SK-N-SH (cell line): ENCODE results near the gene LSM10. TPM values are rescaled to one million over a fixed set of nuclear protein-coding genes. Genes with fewer than 3 reads are reported as not detected.

Source experiments
- CTCF ChIA-PET: fragments of 300-600, 350-600 bp; formaldehyde crosslinking; extraction: SDS; loops from one replicate; lab custom pipeline; 2021; lab: Yijun Ruan, JAX
- POLR2A ChIA-PET: fragments of 350-600 bp; sonication (Branson Sonifier 250); formaldehyde crosslinking; extraction: SDS; loops from one replicate; lab custom pipeline; 2020; ENCODE audit warnings: antibody characterized with exemption, inconsistent platforms; lab: Yijun Ruan, JAX
- DNase-seq: peaks from one replicate; pipeline ENCODE4 v3.0.0; 2012
- H2AFZ ChIP-seq: fragments of 200-600 bp; sonication (generic); 2 replicates; pipeline ENCODE4 v1.8.1; 2016; ENCODE audit warnings: antibody characterized with exemption, mild to moderate bottlenecking, low read depth
- H3F3A ChIP-seq: fragments of 200-600 bp; sonication (generic); replicated peaks from 2 replicates; pipeline ENCODE3; 2016; ENCODE audit warnings: antibody characterized with exemption, mild to moderate bottlenecking; ENCODE audit not compliant: insufficient read depth
- H3K27ac ChIP-seq, 2 experiments: fragments of 200-500 bp in 1 of 2; fragments of 200-600 bp in 1 of 2; sonication (Bioruptor generic) in 1 of 2; sonication (generic), shearing (Covaris generic) in 1 of 2; 2 replicates each; pipeline versions ENCODE4 v1.5.1 to v1.6.1; 2014 to 2016; ENCODE audit warnings: low read depth in 2 of 2, inconsistent platforms in 1 of 2, low read length in 1 of 2, mild to moderate bottlenecking in 1 of 2, mixed read lengths in 1 of 2
- H3K27me3 ChIP-seq: fragments of 200-600 bp; sonication (generic), shearing (Covaris generic); 2 replicates; pipeline ENCODE4 v1.6.1; 2016; ENCODE audit warnings: mixed run types; ENCODE audit not compliant: insufficient read depth
- H3K36me3 ChIP-seq, 2 experiments: fragments of 200-500 bp in 1 of 2; fragments of 200-600 bp in 1 of 2; sonication (Bioruptor generic) in 1 of 2; sonication (generic) in 1 of 2; replicated peaks in 1 of 2; 2 replicates each; pipeline versions ENCODE3 to v1.5.1; 2014 to 2016; ENCODE audit warnings: low read length in 1 of 2, mild to moderate bottlenecking in 1 of 2; ENCODE audit not compliant: insufficient read depth in 2 of 2, control insufficient read depth in 1 of 2
- H3K4me1 ChIP-seq, 2 experiments: fragments of 200-500 bp in 1 of 2; fragments of 200-600 bp in 1 of 2; sonication (Bioruptor generic) in 1 of 2; sonication (generic), shearing (Covaris generic) in 1 of 2; 2 replicates each; pipeline versions ENCODE4 v1.5.1 to v1.6.1; 2014 to 2016; ENCODE audit warnings: low read depth in 1 of 2, low read length in 1 of 2, mixed run types in 1 of 2; ENCODE audit not compliant: insufficient read depth in 2 of 2, control insufficient read depth in 1 of 2
- H3K4me2 ChIP-seq: fragments of 200-600 bp; sonication (generic), shearing (Covaris generic); 2 replicates; pipeline ENCODE4 v1.6.1; 2017; ENCODE audit warnings: mixed run types
- H3K4me3 ChIP-seq, 2 experiments: fragments of 200-500 bp in 1 of 2; fragments of 200-600 bp in 1 of 2; sonication (Bioruptor generic) in 1 of 2; sonication (generic), shearing (Covaris generic) in 1 of 2; 2 replicates each; pipeline versions ENCODE4 v1.5.1 to v1.8.1; 2014 to 2016; ENCODE audit warnings: low read depth in 2 of 2, inconsistent platforms in 1 of 2, low read length in 1 of 2, mild to moderate bottlenecking in 1 of 2, mixed read lengths in 1 of 2, moderate library complexity in 1 of 2
- H3K79me2 ChIP-seq: fragments of 200-600 bp; sonication (generic); 2 replicates; pipeline ENCODE4 v1.8.1; 2017; ENCODE audit warnings: mild to moderate bottlenecking; ENCODE audit not compliant: insufficient read depth
- H3K9ac ChIP-seq: fragments of 200-600 bp; sonication (generic); 2 replicates; pipeline ENCODE4 v1.6.1; 2017; ENCODE audit warnings: mixed run types
- H3K9me2 ChIP-seq: fragments of 200-600 bp; sonication (generic); 2 replicates; pipeline ENCODE4 v1.6.1; 2017; ENCODE audit warnings: mixed run types
- H3K9me3 ChIP-seq: fragments of 200-600 bp; sonication (generic); 2 replicates; pipeline ENCODE4 v1.6.1; 2017; ENCODE audit warnings: mixed run types, mild to moderate bottlenecking, moderate library complexity
- H4K20me1 ChIP-seq: fragments of 200-600 bp; sonication (generic); 2 replicates; pipeline ENCODE4 v1.6.1; 2017; ENCODE audit warnings: mild to moderate bottlenecking, mixed run types; ENCODE audit not compliant: insufficient read depth
- CHD2 ChIP-seq: fragments of 150-350 bp; IDR thresholded peaks from 2 replicates; pipeline ENCODE4 v1.6.1; 2018; ENCODE audit warnings: low read length; ENCODE audit not compliant: partially characterized antibody
- ELF1 ChIP-seq: IDR thresholded peaks from 2 replicates; pipeline ENCODE4 v1.4.0; 2012
- FOXJ3 ChIP-seq: sonication (generic); formaldehyde crosslinking; IDR thresholded peaks from 2 replicates; pipeline ENCODE4 v1.5.1; 2020; ENCODE audit warnings: mild to moderate bottlenecking, missing genetic modification reagents
- FOXM1 ChIP-seq: IDR thresholded peaks from 2 replicates; pipeline ENCODE4 v1.4.0; 2012; ENCODE audit warnings: low read depth, mild to moderate bottlenecking
- GATA2 ChIP-seq: sonication (generic); formaldehyde crosslinking; IDR thresholded peaks from 2 replicates; pipeline ENCODE4 v1.5.0; 2020; ENCODE audit warnings: mild to moderate bottlenecking, missing genetic modification reagents
- JUND ChIP-seq: IDR thresholded peaks from 2 replicates; pipeline ENCODE4 v1.4.0; 2012
- MEF2A ChIP-seq: IDR thresholded peaks from 2 replicates; pipeline ENCODE4 v1.4.0; 2012; ENCODE audit warnings: low read depth, borderline replicate concordance
- MXI1 ChIP-seq: IDR thresholded peaks from 2 replicates; pipeline ENCODE4 v1.6.1; 2012; ENCODE audit warnings: mild to moderate bottlenecking, low read depth, low read length, improper control_type of control experiment
- NFIC ChIP-seq: IDR thresholded peaks from 2 replicates; pipeline ENCODE4 v1.4.0; 2012; ENCODE audit warnings: borderline replicate concordance
- RCOR1 ChIP-seq: fragments of 150-350 bp; IDR thresholded peaks from 2 replicates; pipeline ENCODE4 v1.6.1; 2017; ENCODE audit warnings: antibody characterized with exemption, low read length
- RFX5 ChIP-seq: IDR thresholded peaks from 2 replicates; pipeline ENCODE4 v1.6.1; 2012; ENCODE audit warnings: mild to moderate bottlenecking, improper control_type of control experiment, low read length
- SMC3 ChIP-seq: IDR thresholded peaks from 2 replicates; pipeline ENCODE4 v1.6.1; 2012; ENCODE audit warnings: low read depth, low read length, improper control_type of control experiment
- YY1 ChIP-seq: IDR thresholded peaks from 2 replicates; pipeline ENCODE4 v1.4.0; 2012; ENCODE audit warnings: low read depth, mild to moderate bottlenecking
- WGBS: methylation state at CpG from one replicate; pipeline ENCODE4 v1.1.6; 2017; ENCODE audit warnings: low lambda C conversion rate; 5-methylcytosine and 5-hydroxymethylcytosine counted together
- polyA plus RNA-seq, 3 experiments: library from polyadenylated mRNA; depleted of rRNA; stranded (reverse); fragments of >200 nt; gene quantifications; 2 replicates each; pipeline ENCODE4 v1.2.3, GENCODE V29; 2012
- TF ChIP-seq, protein P1 (sequence below): fragments of 150-350 bp; IDR thresholded peaks from 2 replicates; pipeline ENCODE4 v1.6.1; 2017; ENCODE audit warnings: antibody characterized with exemption, low read length, low read depth, borderline replicate concordance
- TF ChIP-seq, protein P2 (sequence below): IDR thresholded peaks from 2 replicates; pipeline ENCODE4; 2012
- TF ChIP-seq, protein P3 (sequence below): IDR thresholded peaks from 2 replicates; pipeline ENCODE4 v1.4.0; 2012; ENCODE audit warnings: low read depth
- TF ChIP-seq, protein P4 (sequence below): IDR thresholded peaks from 2 replicates; pipeline ENCODE4 v1.4.0; 2012; ENCODE audit warnings: low read depth, borderline replicate concordance
- TF ChIP-seq, protein P5 (sequence below): IDR thresholded peaks from 2 replicates; pipeline ENCODE4 v1.6.1; 2012; ENCODE audit warnings: mild to moderate bottlenecking, low read depth, low read length, moderate library complexity
- TF ChIP-seq, protein P6 (sequence below): fragments of 200-600 bp; sonication (generic); IDR thresholded peaks from 2 replicates; pipeline ENCODE4 v1.6.1; 2017; ENCODE audit warnings: antibody characterized with exemption, mild to moderate bottlenecking, moderate library complexity

The LSM10 gene
- polyA plus RNA-seq, 1 of the 3 experiments (the other 2 are of a cell fraction), result 96.8 TPM

DNA sequence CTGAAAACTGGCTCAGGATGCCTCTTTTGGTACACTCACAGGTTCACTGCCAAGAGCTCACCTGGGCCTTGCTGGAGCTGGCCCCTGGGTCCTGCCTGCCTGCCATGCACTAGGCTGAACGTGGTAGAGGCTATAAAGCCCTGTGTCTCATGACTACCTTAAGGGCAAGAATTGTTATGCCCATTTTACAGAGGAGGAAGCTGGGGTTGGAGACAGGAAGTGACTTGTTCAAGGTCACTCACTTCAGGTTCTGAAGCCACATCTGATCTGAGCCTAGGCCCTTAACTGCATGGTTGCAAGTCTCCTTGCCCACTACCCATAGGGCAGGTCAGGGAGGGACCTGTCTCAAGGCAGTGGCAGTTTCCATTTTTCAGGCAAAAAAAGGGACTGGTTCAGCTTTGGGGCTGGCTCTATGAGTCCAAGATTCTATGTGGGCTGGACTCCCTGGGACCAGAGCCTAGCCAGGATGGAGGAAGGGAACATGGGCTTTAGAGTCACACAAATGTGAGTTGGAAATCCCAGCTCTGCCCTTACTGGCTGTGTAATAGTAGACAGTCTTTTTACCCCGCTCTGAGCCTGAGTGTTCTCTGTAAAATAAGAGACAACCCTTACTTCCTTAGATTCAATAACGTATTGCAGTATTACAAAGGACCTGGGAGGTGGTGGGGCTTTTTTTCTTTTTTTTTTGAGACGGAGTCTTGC is 19.8 kb downstream of the LSM10 start:
- Histone ChIP-seq H3K4me1 (peaks cover 30 to 42% of the 10 kb centered on the region in 2 experiments), H3K9me3 (no peaks in the 10 kb centered on the region), H4K20me1 (peaks cover 43% of the 10 kb centered on the region), H2AFZ (no peak overlapping the region), H3K27me3 (no peaks in the 10 kb centered on the region), H3K79me2 (peaks cover 80% of the 10 kb centered on the region), H3K9me2 (no peaks in the 10 kb centered on the region), H3K36me3 (peaks cover 0 to 5% of the 10 kb centered on the region in 2 experiments), H3K27ac (no peak overlapping the region), H3K9ac (no peak overlapping the region), H3F3A (peaks cover 37% of the 10 kb centered on the region), H3K4me2 (no peak overlapping the region), H3K4me3 (no peak overlapping the region)
- no peak for DNase-seq
- TF ChIP-seq GATA2 (no peak), RFX5 (no peak), YY1 (no peak), CHD2 (no peak), FOXM1 (no peak), JUND (no peak), MEF2A (no peak), FOXJ3 (CRISPR knock-in tag) (no peak), ELF1 (no peak), MXI1 (no peak), SMC3 (no peak), RCOR1 (no peak), NFIC (no peak)
- TF ChIP-seq, protein P1, sequence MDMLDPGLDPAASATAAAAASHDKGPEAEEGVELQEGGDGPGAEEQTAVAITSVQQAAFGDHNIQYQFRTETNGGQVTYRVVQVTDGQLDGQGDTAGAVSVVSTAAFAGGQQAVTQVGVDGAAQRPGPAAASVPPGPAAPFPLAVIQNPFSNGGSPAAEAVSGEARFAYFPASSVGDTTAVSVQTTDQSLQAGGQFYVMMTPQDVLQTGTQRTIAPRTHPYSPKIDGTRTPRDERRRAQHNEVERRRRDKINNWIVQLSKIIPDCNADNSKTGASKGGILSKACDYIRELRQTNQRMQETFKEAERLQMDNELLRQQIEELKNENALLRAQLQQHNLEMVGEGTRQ, result no peak
- TF ChIP-seq, protein P2, sequence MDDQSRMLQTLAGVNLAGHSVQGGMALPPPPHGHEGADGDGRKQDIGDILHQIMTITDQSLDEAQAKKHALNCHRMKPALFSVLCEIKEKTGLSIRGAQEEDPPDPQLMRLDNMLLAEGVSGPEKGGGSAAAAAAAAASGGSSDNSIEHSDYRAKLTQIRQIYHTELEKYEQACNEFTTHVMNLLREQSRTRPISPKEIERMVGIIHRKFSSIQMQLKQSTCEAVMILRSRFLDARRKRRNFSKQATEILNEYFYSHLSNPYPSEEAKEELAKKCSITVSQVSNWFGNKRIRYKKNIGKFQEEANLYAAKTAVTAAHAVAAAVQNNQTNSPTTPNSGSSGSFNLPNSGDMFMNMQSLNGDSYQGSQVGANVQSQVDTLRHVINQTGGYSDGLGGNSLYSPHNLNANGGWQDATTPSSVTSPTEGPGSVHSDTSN, result no peak
- TF ChIP-seq, protein P3, sequence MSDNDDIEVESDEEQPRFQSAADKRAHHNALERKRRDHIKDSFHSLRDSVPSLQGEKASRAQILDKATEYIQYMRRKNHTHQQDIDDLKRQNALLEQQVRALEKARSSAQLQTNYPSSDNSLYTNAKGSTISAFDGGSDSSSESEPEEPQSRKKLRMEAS, result no peak
- TF ChIP-seq, protein P4, sequence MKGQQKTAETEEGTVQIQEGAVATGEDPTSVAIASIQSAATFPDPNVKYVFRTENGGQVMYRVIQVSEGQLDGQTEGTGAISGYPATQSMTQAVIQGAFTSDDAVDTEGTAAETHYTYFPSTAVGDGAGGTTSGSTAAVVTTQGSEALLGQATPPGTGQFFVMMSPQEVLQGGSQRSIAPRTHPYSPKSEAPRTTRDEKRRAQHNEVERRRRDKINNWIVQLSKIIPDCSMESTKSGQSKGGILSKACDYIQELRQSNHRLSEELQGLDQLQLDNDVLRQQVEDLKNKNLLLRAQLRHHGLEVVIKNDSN, result no peak
- TF ChIP-seq, protein P5, sequence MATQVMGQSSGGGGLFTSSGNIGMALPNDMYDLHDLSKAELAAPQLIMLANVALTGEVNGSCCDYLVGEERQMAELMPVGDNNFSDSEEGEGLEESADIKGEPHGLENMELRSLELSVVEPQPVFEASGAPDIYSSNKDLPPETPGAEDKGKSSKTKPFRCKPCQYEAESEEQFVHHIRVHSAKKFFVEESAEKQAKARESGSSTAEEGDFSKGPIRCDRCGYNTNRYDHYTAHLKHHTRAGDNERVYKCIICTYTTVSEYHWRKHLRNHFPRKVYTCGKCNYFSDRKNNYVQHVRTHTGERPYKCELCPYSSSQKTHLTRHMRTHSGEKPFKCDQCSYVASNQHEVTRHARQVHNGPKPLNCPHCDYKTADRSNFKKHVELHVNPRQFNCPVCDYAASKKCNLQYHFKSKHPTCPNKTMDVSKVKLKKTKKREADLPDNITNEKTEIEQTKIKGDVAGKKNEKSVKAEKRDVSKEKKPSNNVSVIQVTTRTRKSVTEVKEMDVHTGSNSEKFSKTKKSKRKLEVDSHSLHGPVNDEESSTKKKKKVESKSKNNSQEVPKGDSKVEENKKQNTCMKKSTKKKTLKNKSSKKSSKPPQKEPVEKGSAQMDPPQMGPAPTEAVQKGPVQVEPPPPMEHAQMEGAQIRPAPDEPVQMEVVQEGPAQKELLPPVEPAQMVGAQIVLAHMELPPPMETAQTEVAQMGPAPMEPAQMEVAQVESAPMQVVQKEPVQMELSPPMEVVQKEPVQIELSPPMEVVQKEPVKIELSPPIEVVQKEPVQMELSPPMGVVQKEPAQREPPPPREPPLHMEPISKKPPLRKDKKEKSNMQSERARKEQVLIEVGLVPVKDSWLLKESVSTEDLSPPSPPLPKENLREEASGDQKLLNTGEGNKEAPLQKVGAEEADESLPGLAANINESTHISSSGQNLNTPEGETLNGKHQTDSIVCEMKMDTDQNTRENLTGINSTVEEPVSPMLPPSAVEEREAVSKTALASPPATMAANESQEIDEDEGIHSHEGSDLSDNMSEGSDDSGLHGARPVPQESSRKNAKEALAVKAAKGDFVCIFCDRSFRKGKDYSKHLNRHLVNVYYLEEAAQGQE, result no peak
- TF ChIP-seq, protein P6, sequence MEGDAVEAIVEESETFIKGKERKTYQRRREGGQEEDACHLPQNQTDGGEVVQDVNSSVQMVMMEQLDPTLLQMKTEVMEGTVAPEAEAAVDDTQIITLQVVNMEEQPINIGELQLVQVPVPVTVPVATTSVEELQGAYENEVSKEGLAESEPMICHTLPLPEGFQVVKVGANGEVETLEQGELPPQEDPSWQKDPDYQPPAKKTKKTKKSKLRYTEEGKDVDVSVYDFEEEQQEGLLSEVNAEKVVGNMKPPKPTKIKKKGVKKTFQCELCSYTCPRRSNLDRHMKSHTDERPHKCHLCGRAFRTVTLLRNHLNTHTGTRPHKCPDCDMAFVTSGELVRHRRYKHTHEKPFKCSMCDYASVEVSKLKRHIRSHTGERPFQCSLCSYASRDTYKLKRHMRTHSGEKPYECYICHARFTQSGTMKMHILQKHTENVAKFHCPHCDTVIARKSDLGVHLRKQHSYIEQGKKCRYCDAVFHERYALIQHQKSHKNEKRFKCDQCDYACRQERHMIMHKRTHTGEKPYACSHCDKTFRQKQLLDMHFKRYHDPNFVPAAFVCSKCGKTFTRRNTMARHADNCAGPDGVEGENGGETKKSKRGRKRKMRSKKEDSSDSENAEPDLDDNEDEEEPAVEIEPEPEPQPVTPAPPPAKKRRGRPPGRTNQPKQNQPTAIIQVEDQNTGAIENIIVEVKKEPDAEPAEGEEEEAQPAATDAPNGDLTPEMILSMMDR, result no peak
- POLR2A ChIA-PET, result no interaction called here
- CTCF ChIA-PET, result interaction anchor here (1.0 to 10.1 kb wide), 5 partner anchors 10 to 243 kb away, joined by 3 to 78 read pairs (median 3); no protein-coding TSS in a partner anchor
- WGBS, result 90% methylated on average over 3 of the region's 4 CpGs
